Measurements from ENCODE around the gene DHRSX.
"Not testable (repeated sequence)": the region's sequence is repeated elsewhere in the genome, so short reads cannot be mapped to it uniquely, and the experiment has no call there.

The DHRSX gene

GRCh38 chrX:2299871-2300270 lies 200.9 kb downstream of the DHRSX start:
- WGBS (ENCODE audit: insufficient coverage, insufficient read length), result no CpG with 5 or more reads among the region's 4 CpGs

GRCh38 chrX:2286731-2287130 lies 214.0 kb downstream of the DHRSX start:
- no peak for DNase-seq (ENCODE audit: low read depth, low spot score)
- Histone ChIP-seq H3K9me3 (ENCODE audit: control insufficient read depth, insufficient read depth, low read length) (peaks cover 3% of the 10 kb centered on the region), H3K4me3 (ENCODE audit: low read length) (no peak overlapping the region), H3K36me3 (ENCODE audit: control insufficient read depth, insufficient read depth, low read length) (no peaks in the 10 kb centered on the region), H3K4me1 (ENCODE audit: control insufficient read depth, insufficient read depth, low read length) (no peaks in the 10 kb centered on the region), H3K27ac (ENCODE audit: low read length) (no peak overlapping the region), H3K27me3 (ENCODE audit: control insufficient read depth, insufficient read depth, low read length) (no peaks in the 10 kb centered on the region)
- no CpG with 5 or more reads among the region's 2 CpGs for WGBS (ENCODE audit: insufficient coverage, insufficient read length)

More at GRCh38 chrX:2299871-2300270, 200.9 kb downstream of the DHRSX start:
- Histone ChIP-seq H3K4me3 (ENCODE audit: low read length) (no peak overlapping the region), H3K36me3 (ENCODE audit: control insufficient read depth, insufficient read depth, low read length) (no peaks in the 10 kb centered on the region), H3K27ac (ENCODE audit: low read length) (no peak overlapping the region), H3K9me3 (ENCODE audit: control insufficient read depth, insufficient read depth, low read length) (no peaks in the 10 kb centered on the region), H3K4me1 (ENCODE audit: control insufficient read depth, insufficient read depth, low read length) (no peaks in the 10 kb centered on the region), H3K27me3 (ENCODE audit: control insufficient read depth, insufficient read depth, low read length) (no peaks in the 10 kb centered on the region)
- no peak for DNase-seq (ENCODE audit: low read depth, low spot score)

DNA sequence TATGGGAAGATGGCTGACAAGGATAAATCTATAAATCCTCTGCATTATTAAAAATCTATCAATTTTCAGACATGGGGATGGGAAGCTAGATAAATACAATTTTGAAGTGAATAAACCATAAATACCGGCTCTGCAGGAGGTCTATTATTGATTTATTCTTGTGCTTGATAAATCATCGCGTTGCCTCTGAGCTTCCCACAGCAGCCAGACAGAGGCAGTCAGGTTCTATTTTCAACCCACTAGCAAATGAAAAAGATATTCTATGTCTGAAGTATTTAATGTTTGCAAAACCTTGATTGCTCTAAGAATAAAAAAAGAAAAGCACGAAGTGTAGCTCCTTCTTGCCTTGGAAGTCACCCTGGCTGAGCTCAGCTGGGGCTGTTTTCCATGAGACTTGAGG lies 216.2 kb downstream of the DHRSX start:
- H3K4me1 ChIP-seq (ENCODE audit: control insufficient read depth, insufficient read depth, low read length), result no peaks in the 10 kb centered on the region
- H3K4me3 ChIP-seq (ENCODE audit: low read length), result no peak overlapping the region
- peaks cover 3% of the 10 kb centered on the region for H3K9me3 ChIP-seq (ENCODE audit: control insufficient read depth, insufficient read depth, low read length)
- no CpG with 5 or more reads among the region's 4 CpGs for WGBS (ENCODE audit: insufficient coverage, insufficient read length)
- no peak overlapping the region for H3K27ac ChIP-seq (ENCODE audit: low read length)
- DNase-seq (ENCODE audit: low read depth, low spot score), result no peak
- H3K27me3 ChIP-seq (ENCODE audit: control insufficient read depth, insufficient read depth, low read length), result no peaks in the 10 kb centered on the region
- no peaks in the 10 kb centered on the region for H3K36me3 ChIP-seq (ENCODE audit: control insufficient read depth, insufficient read depth, low read length)

DNA sequence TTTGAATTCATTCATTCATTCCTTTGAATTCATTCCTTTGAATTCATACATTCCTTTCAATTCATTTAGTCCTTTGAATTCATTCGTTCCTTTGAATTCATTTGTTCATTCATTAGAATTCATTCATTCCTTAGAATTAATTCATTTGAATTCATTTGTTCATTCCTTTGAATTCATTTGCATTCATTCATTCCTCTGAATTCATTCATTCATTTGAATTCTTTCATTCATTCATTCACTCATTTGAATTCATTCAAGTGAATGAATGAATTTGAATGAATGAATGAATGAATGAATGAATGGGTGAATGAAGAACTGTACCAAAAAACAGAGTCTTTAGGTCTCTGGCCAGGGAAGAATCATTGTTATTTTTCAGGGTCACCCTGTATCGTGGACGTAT lies 216.6 kb downstream of the DHRSX start:
- Histone ChIP-seq H3K27ac (ENCODE audit: low read length) (no peak overlapping the region), H3K4me1 (ENCODE audit: control insufficient read depth, insufficient read depth, low read length) (no peaks in the 10 kb centered on the region), H3K4me3 (ENCODE audit: low read length) (no peak overlapping the region), H3K27me3 (ENCODE audit: control insufficient read depth, insufficient read depth, low read length) (no peaks in the 10 kb centered on the region), H3K36me3 (ENCODE audit: control insufficient read depth, insufficient read depth, low read length) (no peaks in the 10 kb centered on the region), H3K9me3 (ENCODE audit: control insufficient read depth, insufficient read depth, low read length) (peaks cover 3% of the 10 kb centered on the region)
- no peak for DNase-seq (ENCODE audit: low read depth, low spot score)
- WGBS (ENCODE audit: insufficient coverage, insufficient read length), result no CpG with 5 or more reads among the region's 3 CpGs

DNA sequence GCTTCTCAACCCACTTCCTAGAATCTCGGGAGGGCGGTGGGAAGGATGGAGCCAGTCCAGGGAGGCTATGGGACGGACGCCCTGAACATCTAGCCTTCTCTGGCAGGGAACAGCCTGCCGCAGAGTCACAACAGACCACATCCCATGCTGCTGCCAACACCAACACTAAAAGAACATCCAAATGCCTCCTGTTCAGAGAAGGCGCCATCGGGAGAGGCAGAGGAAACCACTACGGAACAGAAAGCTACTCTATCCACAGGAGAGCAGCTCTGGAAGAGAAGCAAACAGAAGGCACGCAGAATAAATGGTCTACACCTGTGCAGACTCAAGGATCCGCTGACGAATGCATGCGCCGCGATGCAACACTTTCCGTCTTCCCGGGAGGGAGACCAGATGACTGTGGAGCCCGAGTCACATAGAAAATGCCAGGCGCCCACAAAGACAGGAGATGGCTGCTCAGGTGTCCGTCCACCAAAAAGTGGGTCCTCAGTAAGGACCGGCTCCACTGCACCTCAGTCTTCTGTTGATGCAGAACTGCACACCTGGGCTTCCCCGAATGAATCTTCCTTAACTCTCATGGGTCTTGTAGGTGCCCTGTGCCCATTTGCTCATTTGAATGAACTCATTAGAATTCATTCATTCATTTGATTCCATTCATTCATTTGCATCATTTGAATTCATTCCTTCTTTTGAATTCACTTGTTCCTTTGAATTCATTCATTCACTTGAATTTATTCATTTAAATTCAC lies 217.5 kb downstream of the DHRSX start:
- H3K4me3 ChIP-seq (ENCODE audit: low read length), result no peak overlapping the region
- no peak for DNase-seq (ENCODE audit: low read depth, low spot score)
- no peaks in the 10 kb centered on the region for H3K4me1 ChIP-seq (ENCODE audit: control insufficient read depth, insufficient read depth, low read length)
- no peaks in the 10 kb centered on the region for H3K36me3 ChIP-seq (ENCODE audit: control insufficient read depth, insufficient read depth, low read length)
- H3K27ac ChIP-seq (ENCODE audit: low read length), result no peak overlapping the region
- no peaks in the 10 kb centered on the region for H3K27me3 ChIP-seq (ENCODE audit: control insufficient read depth, insufficient read depth, low read length)
- WGBS (ENCODE audit: insufficient coverage, insufficient read length), result no CpG with 5 or more reads among the region's 21 CpGs
- H3K9me3 ChIP-seq (ENCODE audit: control insufficient read depth, insufficient read depth, low read length), result peaks cover 3% of the 10 kb centered on the region

DNA sequence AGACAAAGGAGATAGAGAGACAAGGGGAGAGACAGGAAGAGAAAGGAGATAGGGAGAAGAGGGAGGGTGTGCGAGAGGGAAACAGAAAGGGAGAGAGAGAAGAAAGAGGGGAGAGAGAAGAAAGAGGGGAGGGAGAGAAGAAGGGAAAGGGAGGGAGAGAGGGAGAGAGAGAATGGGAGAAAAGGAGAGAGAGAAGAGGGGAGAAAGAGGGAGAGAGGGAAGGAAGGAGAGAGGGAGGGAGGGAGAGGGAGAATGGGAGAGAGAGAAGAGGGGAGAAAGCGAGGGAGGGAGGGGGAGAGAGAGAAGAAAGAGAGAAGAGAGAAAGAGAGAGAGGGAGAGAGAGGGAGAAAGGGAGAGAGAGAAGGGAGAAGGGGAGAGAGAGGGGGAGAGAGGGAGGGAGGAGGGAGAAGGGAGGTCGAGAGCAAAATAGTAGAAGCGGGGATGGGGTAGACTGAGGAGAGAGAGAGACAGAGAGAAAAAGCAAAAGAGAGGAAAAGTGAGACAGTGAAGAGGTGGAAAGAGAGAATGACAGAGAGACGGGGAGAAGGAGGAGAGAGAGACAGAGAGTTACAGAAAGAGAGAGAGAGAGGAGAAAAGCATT lies 218.2 kb downstream of the DHRSX start:
- Histone ChIP-seq H3K4me3 (ENCODE audit: low read length) (no peak overlapping the region), H3K36me3 (ENCODE audit: control insufficient read depth, insufficient read depth, low read length) (no peaks in the 10 kb centered on the region), H3K4me1 (ENCODE audit: control insufficient read depth, insufficient read depth, low read length) (no peaks in the 10 kb centered on the region), H3K27me3 (ENCODE audit: control insufficient read depth, insufficient read depth, low read length) (no peaks in the 10 kb centered on the region), H3K9me3 (ENCODE audit: control insufficient read depth, insufficient read depth, low read length) (peaks cover 3% of the 10 kb centered on the region), H3K27ac (ENCODE audit: low read length) (no peak overlapping the region)
- no CpG with 5 or more reads among the region's 5 CpGs for WGBS (ENCODE audit: insufficient coverage, insufficient read length)
- no peak for DNase-seq (ENCODE audit: low read depth, low spot score)

- Histone ChIP-seq H3K4me1 (ENCODE audit: control insufficient read depth, insufficient read depth, low read length) (peaks cover 2% of the 10 kb centered on the region; the same call in 1 of the 2 replicates), H3K27me3 (ENCODE audit: control insufficient read depth, insufficient read depth, low read length) (no peaks in the 10 kb centered on the region), H3K4me3 (ENCODE audit: low read length) (no peak overlapping the region), H3K27ac (ENCODE audit: low read length) (no peak overlapping the region), H3K9me3 (ENCODE audit: control insufficient read depth, insufficient read depth, low read length) (no peaks in the 10 kb centered on the region), H3K36me3 (ENCODE audit: control insufficient read depth, insufficient read depth, low read length) (no peaks in the 10 kb centered on the region)
- no peak for DNase-seq (ENCODE audit: low read depth, low spot score)
- no CpG with 5 or more reads among the region's 5 CpGs for WGBS (ENCODE audit: insufficient coverage, insufficient read length)
Observed at GRCh38 chrX:2272337-2272736, 228.4 kb downstream of the DHRSX start.

GRCh38 chrX:2271595-2271994 lies 229.2 kb downstream of the DHRSX start:
- H3K4me3 ChIP-seq (ENCODE audit: low read length); H3K4me1 ChIP-seq (ENCODE audit: control insufficient read depth, insufficient read depth, low read length); H3K9me3 ChIP-seq (ENCODE audit: control insufficient read depth, insufficient read depth, low read length); H3K36me3 ChIP-seq (ENCODE audit: control insufficient read depth, insufficient read depth, low read length); H3K27ac ChIP-seq (ENCODE audit: low read length); H3K27me3 ChIP-seq (ENCODE audit: control insufficient read depth, insufficient read depth, low read length); DNase-seq (ENCODE audit: low read depth, low spot score): not testable (repeated sequence)
- WGBS (ENCODE audit: insufficient coverage, insufficient read length), result no CpG with 5 or more reads among the region's 10 CpGs

DNA sequence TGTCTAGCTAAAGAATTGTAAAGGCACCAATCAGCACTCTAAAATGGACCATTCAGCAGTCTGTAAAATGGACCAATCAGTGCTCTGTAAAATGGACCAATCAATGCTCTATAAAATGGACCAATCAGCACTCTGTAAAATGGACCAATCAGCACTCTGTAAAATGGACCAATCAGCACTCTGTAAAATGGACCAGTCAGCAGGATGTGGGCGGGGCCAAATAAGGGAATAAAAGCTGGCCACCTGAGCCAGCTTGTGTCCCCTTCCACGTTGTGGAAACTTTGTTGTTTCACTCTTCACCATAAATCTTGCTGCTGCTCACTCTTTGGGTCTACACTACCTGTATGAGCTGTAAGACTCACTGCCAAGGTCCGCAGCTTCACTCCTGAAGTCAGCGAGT lies 230.0 kb downstream of the DHRSX start:
- DNase-seq (ENCODE audit: low read depth, low spot score); H3K9me3 ChIP-seq (ENCODE audit: control insufficient read depth, insufficient read depth, low read length); H3K4me1 ChIP-seq (ENCODE audit: control insufficient read depth, insufficient read depth, low read length); H3K36me3 ChIP-seq (ENCODE audit: control insufficient read depth, insufficient read depth, low read length); H3K27me3 ChIP-seq (ENCODE audit: control insufficient read depth, insufficient read depth, low read length); H3K4me3 ChIP-seq (ENCODE audit: low read length); H3K27ac ChIP-seq (ENCODE audit: low read length): not testable (repeated sequence)
- WGBS (ENCODE audit: insufficient coverage, insufficient read length), result no CpG with 5 or more reads among the region's 4 CpGs

DNA sequence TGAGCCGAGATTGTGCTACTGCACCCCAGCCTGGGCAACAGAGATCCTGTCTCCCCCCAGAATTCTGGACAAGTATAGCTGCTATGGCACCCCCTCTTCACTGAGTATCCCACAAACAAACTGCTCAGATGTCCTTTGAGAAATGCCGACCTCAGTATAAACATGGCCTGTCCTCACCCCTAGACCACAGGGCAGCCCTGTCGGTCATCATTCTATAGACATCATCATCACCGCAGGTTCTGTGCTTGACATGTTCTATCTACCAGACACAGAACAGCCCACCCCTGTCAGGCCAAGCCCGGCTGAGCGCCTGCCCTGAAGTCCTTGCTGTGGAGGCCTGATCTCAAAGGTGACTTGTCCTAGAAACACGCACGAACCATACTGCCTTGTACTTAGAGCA lies 232.9 kb downstream of the DHRSX start:
- Histone ChIP-seq H3K27ac (ENCODE audit: low read length) (no peak overlapping the region), H3K36me3 (ENCODE audit: control insufficient read depth, insufficient read depth, low read length) (peaks cover 10% of the 10 kb centered on the region; the same call in 1 of the 2 replicates), H3K27me3 (ENCODE audit: control insufficient read depth, insufficient read depth, low read length) (no peaks in the 10 kb centered on the region), H3K4me1 (ENCODE audit: control insufficient read depth, insufficient read depth, low read length) (peaks cover 5% of the 10 kb centered on the region; the same call in 1 of the 2 replicates), H3K4me3 (ENCODE audit: low read length) (no peak overlapping the region), H3K9me3 (ENCODE audit: control insufficient read depth, insufficient read depth, low read length) (no peaks in the 10 kb centered on the region)
- WGBS (ENCODE audit: insufficient coverage, insufficient read length), result no CpG with 5 or more reads among the region's 8 CpGs
- DNase-seq (ENCODE audit: low read depth, low spot score), result no peak

Data from iPS DF 6.9 (cell line).